Heart left ventricle (tissue), 13 donors: ENCODE measurements around the gene AUH.

ENCODE experiments used
- POLR2A ChIP-seq, 2 donors: fragments of 450-650 bp; IDR thresholded peaks; one replicate each; pipeline ENCODE4 v1.6.1; 2017; ENCODE audit warnings: antibody characterized with exemption in 2 of 2, mild to moderate bottlenecking in 2 of 2, moderate library complexity in 2 of 2
- TF ChIP-seq, protein P1 (sequence below), 12 donors: fragments of 200-600 bp; sonication (generic) in 4 of 12; IDR thresholded peaks; one replicate each; pipeline versions ENCODE4 v1.5.0 to v1.8.0; 2018 to 2022; ENCODE audit warnings: antibody characterized with exemption in 12 of 12, mild to moderate bottlenecking in 5 of 12
- donor health status: ischemic (EF 13 %, LVEDD 7.1; RV severe dilation, severe dysfunction).
- donor health status: DM: no; HTN: yes; CAD: no.
- donor health status: DM: no; HTN: no; CAD: no.
- donor health status: ischemic (EF 25% LVEDD 6.9; RV normal size, moderate dysfunction).
- donor health status: ischemic (EF 25% LVEDD 5.7; RV mildly dilated, moderate dysfunction).
- donor health status: ischemic (EF 35%, LVEDD 5.7; RV mildly dilated, moderate dysfunction).
- donor health status: nonischemic (EF 11% LVEDD 7.7; RV severe dilation, severe dysfunction).
- donor health status: DM: yes; HTN: yes; CAD: no.
- donor health status: PGD.
- donor health status: ischemic (EF 29% LVEDD 5.4; RV normal size, mild dysfunction).
- donor health status: nonischemic (EF 23%, LVEDD 6.1; RV moderate dilation, normal function).

DNA sequence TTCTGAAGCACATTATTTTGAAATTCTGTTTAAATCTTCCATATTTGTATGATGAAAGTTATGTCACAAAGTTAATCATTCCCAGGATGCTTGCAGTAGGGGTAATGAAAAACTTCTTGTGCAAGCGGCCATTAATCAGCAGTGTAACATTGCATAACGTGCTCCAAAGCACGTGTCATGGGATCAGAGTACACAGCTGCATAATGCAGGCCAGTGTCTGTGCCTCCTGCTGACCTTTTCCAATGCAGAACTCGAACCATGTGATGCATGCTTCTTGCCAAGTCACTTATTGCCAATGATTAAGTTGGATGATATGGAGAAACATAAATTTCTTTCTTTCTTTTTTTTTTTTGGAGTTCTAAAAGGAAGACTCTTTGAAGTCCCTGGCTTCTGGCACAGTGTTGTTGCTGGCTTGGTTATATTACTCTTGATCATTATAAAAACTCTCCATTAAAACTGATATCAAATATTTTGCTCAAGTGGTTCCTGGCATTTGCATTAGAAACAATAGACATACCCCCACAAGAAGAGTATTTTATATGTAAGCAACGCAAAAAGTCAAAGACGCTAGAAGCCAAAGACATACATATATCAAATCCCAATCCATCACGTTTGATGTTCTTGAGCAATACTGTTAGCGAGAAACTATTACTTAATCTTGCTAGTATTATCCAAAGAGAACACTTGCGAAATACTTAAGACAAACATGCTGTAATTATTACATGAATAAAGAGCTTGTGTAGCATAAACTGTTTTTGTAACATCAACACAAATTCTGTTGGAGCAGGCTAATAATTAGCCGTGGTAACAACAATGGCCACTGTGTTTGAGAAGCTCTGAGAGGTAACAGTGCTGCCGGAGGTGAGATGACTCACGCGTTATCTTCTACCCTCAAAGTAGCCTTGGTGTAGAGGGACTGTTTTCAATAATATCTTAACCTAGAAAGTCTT is 164.2 kb downstream of the AUH start:
- TF ChIP-seq, protein P1, sequence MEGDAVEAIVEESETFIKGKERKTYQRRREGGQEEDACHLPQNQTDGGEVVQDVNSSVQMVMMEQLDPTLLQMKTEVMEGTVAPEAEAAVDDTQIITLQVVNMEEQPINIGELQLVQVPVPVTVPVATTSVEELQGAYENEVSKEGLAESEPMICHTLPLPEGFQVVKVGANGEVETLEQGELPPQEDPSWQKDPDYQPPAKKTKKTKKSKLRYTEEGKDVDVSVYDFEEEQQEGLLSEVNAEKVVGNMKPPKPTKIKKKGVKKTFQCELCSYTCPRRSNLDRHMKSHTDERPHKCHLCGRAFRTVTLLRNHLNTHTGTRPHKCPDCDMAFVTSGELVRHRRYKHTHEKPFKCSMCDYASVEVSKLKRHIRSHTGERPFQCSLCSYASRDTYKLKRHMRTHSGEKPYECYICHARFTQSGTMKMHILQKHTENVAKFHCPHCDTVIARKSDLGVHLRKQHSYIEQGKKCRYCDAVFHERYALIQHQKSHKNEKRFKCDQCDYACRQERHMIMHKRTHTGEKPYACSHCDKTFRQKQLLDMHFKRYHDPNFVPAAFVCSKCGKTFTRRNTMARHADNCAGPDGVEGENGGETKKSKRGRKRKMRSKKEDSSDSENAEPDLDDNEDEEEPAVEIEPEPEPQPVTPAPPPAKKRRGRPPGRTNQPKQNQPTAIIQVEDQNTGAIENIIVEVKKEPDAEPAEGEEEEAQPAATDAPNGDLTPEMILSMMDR (IDR thresholded peaks at IDR 0.05), result no peak
- no peak for TF ChIP-seq POLR2A (IDR thresholded peaks at IDR 0.05)
